G401.6 (cell line): ENCODE results near the gene TRIM33.
"Not testable (repeated sequence)": the region's sequence is repeated elsewhere in the genome, so short reads cannot be mapped to it uniquely, and the experiment has no call there.

Experiments used
- FAIRE-seq: peaks from 2 replicates; lab custom pipeline; 2012; peaks lifted over from hg19 to GRCh38; lab: Jason Lieb, UNC

The TRIM33 gene

DNA sequence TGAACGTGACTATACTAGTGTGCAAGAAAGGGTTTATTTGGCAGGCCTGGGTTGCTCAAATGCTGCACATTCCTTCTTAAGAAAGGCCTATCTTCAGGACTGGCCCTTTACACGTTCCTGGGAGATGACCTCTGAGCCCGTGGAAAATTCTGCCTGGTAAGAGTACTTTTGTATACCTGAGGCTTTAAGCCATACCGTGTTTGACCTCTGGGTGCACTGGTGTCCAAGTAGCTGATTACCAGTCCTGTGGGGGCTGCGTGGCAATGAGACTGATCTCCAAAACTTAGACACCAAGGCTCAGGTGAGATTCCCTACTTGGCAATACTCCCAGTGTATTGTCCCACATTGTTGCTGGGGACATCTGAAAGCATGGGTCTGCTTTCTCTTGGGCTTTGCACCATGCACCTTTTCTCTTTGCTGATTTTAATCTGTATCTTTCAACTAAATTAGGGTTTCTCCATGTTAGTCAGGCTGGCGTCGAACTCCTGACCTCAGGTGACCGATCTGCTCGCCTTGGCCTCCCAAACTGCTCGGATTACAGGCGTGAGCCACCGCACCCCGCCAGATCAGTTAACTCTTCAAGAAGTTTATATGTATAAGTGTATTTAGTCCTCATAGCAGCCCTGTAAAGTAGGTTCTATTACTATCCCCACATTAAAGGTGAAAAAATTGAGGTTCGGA lies 44.5 kb downstream of the TRIM33 start:
- no peak for FAIRE-seq

DNA sequence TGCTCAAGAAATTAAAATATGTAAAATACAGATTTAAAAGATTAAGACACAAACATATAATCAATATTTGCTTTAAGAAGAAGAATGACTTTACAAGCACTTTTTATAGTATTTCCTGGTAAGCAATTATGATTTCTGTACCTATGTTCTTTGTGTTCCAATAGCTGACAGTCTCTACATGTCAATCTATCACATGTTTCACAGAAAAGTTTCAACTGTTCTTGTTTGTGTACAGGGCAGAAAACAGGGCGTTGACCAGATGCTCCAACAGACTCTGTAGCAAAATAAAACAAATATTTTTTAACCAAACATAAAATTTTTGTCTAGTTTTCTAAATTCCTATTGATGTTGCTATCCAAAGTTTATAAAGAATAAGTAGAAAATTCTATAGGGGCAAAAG lies 48.0 kb downstream of the TRIM33 start:
- no peak for FAIRE-seq

DNA sequence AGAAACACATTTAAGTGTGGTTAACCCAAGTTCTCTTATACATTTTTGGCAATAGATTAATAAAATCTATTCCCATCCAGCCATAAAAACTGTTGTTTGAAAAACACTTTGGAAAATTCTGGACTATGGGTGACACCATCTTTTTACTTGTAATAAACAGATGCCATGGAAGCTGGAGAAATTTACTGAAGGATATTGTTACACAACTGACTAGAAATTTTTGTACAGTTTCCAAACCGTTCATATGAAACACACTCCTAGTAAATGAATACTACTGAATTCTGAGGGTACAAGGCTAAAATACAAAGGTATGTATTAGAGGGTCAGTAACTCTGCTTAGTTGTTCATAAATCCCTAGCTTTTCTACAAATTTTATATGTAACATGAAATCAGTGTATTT lies 48.7 kb downstream of the TRIM33 start:
- no peak for FAIRE-seq

DNA sequence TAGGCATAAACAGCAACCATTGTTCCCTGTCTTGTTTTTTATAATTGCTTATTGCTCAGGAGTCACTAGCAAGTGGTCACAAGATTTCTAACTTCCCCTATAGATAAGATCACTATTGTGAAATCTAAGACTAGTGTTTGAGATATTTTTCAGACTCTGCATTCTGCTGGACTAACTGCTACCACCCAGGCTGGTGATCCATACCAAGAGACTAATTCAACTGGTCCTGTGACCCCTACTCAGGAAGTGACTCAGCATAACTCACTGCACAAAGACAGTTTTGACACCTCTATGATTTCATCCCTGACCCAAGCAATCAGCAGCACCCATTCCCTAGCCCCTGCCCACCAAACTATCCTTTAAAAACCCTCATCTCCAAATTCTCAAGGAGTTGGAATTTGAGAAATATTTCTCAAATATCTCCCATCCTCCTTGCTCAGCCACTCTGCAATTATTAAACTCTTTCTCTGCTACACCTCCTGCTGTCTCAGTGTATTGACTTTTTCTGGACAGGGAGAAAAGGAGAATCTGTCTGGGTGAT lies 52.7 kb downstream of the TRIM33 start:
- no peak for FAIRE-seq

DNA sequence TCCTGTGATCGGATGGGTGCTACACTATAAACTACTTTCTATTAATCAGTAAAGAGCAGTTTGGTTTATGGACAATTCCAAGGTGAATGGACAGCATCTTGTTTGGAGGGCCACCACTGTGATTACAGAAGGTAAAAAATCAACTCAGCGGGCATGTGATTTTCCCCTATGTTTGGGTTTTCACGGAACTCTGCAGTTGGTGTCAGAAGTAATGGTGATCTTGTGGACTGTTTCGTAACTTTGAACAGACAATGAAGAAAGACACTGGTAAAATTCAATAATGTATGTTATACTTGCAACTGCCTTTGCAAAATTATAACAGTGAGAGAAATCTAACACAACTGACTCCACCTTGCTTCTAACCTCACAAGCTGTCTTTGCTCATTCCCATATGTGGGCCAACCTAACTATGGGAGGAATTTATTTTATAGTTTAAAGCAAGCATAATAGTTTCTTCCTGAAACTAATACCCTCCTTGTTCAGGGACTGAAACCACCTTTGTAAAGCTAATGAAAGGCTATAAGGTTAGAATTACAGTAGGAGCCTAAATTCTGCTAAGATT lies 53.2 kb downstream of the TRIM33 start:
- FAIRE-seq: no peak

DNA sequence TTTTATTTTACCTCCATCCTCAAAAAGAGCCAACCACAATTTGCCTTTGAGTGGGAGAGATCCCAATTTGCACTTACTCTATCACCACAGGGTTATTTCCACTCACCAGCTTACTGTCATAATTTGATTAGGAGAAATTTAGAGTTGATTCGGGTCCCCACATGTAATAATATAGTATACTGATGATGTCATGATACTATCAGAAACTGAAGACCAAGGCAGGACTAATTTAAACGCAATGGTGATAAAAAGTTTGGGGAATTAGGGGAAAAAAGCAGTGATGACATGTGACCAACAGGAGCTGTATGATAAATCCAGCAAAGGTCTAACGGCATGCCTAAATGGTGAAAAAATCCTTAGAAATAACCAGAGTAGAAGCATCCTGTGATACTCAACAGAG lies 54.4 kb downstream of the TRIM33 start:
- no peak for FAIRE-seq

DNA sequence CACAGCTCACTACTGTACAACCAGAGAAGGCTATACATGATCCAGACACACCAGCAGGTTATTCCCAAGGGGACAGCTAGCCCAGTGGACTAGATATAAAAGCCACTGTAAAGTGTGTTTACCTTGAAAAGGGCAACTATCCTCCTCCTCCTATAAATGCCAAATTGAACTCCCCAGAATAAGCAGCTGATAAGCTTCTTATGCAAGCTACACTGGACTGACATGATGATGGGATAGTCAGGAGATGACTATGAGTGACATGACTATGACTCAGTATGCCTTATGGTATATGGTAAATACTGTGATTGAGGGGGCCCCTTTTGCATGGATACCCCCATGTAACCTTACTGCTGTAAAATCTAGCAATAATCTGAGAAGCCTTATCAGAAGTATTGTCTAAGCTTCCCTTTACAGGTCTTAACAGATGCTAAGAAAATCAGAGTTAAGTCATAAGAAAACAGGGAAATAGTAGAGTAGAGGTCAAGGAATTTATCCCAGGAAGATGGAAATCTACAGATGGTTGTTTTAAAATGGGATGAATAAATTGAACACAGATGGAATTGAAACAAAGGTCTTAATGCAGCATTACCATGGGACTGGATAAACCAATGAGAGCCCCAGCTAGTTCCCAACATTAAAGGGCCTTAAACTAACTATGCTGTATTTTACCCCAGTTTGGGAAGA lies 55.8 kb downstream of the TRIM33 start:
- FAIRE-seq: no peak

DNA sequence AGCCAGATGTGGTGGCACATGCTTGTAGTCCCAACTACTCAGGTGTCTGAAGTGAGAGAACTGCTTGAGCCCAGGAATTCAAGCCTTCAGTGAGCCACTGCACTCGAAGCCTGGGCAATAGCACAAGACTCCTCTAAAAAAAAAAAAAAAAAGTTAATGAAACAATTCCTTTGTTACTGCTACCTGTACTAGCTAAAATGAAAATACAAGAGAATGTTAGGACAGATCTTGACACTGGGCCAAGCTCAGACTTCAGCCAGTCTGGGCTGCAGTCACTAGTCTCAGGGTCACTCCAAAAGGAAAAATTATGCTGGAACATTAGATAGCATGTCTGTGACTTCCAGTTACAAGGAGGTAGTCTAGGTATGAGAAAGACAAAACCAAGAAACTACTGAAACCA lies 56.5 kb downstream of the TRIM33 start:
- FAIRE-seq: no peak

DNA sequence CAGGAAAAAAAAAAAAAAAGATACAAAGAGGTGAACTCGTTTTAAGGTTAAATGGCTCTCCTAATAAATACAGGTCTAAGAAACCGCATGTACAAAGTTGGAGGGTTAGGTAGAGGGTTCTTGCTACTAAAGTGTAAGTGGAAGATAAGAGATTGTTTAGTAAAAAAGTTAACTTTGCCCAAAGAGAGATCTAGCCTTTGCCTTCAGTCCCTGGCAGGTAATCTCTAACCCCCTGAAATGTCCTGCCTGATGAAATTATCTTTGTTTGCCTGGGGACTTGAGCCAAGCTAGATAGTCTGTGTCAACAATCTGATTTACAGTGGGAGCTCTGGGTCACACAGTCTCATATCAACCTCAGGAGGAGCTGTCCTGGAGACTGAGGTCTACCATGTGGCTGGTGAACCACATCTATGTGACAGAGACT lies 57.6 kb downstream of the TRIM33 start:
- no peak for FAIRE-seq

DNA sequence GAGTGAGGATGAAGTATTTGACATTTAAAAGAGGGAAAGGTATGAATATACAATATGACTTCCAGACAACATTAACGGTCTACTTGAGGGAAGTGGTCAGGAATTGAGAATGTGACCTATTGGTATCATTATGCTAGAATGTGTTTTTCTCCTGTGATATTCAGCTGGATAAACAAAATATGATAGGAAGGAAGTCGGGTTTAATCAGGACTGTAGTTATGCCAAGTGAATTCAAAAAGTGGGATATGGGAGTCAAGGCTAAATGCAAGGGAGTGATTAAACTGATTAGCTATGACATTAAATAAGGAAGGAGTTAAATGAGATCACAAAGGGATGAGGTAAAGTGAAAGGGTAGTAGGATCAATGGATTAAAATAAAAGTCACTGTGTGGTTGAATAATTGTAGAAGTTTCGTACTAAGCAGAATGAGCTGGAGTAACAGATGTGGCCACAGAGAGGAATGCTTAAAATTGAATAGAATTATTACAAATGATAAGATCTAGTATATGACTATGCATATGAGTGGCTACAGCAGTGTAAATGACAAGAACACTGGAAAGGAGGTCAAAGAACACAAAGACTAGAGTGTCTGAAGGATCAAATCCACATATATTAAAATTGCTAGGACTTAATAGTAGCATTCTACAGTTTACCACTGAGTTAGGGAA lies 62.5 kb downstream of the TRIM33 start:
- FAIRE-seq: no peak

DNA sequence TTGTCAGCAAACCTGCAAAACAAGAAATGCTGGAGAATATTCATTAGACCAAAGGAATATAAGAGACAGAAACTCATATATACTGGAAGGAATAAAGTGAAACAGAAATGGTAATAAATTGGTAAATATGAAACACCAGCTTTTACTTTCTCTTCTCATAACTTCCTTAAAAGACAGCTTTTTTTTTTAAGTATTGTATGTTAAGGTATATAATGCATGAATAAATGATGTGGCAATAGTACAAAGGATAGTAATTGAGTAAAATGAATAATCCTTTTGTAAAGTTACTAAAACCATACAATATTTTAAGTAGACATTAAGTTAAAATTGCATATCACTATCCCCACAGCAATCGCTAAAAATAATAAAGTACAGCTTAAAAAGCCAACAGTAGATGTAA lies 64.8 kb downstream of the TRIM33 start:
- FAIRE-seq: no peak

DNA sequence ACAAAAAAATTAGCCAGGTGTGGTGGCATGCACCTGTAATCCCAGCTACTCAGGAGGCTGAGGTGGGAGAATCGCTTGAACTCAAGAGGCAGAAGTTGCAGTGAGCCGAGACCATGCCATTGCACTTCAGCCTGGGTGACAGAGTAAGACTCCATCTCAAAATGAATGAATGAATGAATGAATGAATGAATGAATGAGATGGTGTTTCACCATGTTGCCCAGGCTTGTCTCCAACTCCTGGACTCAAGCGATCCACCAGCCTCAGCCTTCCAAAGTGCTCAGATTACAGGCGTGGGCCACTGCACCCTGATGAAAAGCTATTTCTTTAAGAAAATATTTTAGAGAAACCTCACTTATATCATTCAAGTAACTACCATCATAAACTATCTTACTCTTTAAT lies 67.8 kb downstream of the TRIM33 start:
- not testable (repeated sequence) for FAIRE-seq

DNA sequence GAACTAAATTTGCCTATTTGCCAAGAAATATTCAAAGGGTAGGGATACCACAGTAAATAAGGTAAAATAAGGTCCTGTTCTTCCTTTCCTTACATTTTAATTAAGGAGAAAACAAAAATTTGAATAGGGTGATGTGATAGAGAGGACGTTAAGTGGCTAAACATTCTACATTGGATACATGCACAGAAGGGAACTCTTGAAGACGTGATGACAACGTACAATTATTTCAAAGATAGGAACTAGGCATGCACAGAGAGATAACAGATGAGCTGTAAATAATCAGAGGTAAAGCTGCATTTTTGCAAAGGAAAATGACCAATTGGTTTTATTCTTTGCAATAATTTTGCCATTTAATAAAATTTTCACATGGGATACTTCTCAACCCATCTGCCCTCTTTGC lies 69.7 kb downstream of the TRIM33 start:
- no peak for FAIRE-seq

DNA sequence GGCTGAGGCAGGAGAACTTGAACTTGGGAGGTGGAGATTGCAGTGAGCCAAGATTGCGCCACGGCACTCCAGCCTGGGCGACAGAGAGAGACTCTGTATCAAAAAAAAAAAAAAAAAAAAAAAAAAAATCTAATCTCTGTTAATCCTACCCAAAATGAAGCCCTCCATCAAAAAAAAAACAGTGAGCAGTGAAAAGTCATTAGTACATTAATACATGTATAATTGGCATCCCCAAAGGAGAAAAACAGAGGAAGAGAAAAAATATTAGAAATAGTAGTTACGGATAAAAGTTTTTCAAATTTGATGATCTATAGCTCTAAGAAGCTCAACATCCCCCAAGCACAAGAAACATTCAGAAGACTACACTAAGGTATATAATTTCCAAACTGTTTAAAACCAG lies 71.6 kb downstream of the TRIM33 start:
- FAIRE-seq: no peak

DNA sequence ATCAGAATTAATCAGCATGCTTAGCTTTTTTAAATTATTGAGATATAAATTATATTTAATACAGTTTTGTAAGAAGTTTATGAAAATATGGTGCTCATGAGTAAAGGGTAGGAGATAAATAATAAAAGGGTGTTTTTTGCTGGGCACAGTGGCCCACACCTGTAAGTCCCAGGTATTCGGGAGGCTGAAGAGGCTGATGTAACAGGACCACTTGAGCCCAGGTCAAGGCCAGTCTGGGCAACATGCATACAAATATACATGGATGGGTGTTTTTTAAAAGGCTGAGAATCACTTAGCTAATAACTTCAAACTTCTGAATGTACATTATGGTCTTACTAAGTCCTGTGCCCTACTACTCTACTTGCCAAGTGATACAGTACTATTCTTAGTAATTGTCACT lies 73.2 kb downstream of the TRIM33 start:
- no peak for FAIRE-seq

DNA sequence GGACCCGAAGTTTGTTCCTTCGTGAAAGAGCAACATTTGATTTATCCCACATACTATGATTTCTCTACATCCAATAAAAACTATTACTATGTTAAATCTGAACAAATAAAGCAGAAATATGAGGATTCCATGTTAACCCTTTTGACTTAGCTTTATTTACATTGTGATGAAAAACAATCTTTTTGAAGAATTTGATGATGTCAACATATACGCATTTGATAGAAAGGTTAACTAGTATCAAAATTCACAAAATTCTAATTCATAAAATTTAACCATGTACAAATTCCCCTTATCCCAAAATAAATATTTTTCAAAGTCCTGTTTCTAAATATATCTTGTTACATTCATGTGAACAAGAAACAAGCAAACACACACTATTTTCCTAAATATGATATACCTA lies 74.2 kb downstream of the TRIM33 start:
- peak; percentile 28 for FAIRE-seq

DNA sequence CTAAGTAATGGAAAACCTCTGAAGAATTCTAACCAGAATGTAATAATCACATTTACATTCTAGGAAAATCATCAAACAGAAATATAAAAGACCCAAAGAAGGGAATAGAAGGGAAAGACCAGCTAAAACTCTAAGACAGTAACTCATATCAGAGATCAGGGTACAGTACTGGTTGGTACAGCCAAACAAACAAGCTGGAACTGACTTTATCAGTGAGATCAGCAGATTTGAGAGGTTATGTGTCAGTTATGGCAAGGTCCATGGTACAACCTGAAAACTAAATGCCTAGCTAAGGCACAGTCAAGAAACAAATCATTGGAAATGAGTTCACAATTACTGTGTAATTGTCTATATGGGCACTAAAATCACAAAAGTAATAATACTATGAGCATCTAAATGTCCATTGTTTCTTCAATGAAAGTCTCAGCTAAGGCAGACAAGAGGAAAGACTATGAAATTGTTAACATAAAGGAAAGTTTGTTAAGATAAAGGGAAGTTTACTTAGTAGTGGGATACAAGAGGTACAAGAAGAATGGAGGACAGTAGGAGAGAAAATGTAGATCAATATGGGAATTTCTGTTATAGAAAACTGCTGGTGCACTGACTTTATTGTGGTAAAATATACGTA lies 75.8 kb downstream of the TRIM33 start:
- no peak for FAIRE-seq

DNA sequence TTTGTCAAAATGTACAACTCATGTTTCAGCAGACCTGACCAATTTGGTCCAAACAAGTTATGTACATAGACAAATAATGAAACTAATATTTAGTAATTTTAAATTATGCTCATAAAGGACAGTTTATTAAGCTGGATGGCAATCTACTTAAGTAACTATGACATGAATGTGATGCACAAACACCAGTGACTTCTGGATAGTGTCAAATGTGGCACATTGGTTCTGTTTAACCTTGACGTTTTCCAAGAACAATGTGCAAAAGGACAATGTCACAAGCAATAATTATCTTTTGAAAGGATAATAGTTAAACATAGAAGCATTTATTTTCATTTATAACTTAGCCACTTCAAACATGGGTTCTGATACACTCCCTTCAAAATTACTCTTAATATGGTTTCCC lies 80.0 kb downstream of the TRIM33 start:
- no peak for FAIRE-seq

DNA sequence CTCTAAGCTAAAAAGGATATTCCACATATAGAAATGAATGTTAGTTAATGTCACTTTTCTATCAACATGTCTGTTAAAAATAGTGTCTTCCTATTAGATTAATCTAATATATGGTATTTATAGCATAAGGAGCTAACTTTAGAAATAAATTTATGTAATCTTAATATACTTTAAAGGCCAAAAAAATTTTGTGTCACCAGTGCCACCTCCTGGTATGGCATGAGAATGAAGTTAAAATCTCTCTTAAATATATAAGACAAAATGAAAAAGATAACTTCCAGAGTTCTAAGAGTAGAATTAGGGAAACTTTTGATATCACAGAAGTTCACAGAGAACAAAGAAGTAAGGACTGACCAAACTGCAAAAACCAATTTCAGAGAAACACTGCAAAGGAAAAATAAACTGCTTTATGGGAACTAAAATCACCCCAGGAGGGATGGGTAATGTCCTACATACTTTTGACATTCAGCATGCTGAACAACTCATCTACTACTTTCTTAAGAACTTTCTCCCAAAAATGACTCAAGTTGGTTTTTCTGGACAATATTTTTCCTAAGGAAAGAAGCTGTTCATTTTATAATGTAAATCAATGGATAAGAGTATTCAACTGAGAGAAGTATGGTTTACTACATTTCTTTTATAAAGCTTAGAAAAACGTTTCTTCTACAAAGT lies 82.8 kb downstream of the TRIM33 start:
- peak; percentile 89 for FAIRE-seq

DNA sequence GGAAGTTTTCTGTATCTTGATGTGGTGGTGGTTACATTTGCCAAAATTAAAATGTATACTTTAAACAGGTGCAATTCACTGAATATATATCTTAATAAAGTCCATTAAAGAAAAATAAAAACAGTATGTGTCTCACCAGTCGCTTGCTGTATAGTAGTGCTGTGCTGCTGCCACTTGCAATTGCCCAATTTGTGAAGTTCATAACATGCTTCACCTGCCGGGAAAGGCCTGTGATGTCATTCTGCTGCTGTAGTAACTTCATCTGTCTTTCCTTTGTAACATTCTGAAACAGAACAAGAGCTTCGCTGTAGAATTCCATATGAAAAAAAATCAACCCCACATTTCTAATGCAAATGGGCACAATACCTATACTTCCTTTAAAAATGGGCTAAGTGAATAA lies 83.4 kb downstream of the TRIM33 start:
- FAIRE-seq: no peak

DNA sequence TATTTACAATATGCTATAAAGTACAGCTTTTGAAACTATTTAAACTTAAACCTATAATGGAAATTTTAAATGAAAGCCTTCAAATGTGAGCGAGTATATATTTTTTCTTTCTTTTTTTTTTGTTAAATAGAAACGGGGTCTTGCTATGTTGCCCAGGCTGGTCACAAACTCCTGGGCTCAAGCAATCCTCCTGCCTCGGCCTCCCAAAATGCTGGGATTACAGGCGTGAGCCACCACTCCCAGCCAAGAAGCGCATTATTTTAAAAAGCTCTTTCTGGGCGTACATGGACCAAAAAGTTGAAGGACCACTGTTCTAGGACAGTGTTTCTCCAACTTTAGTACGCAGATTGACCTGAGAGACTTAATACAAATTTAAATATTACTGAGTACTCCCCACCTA lies 87.5 kb downstream of the TRIM33 start:
- no peak for FAIRE-seq

DNA sequence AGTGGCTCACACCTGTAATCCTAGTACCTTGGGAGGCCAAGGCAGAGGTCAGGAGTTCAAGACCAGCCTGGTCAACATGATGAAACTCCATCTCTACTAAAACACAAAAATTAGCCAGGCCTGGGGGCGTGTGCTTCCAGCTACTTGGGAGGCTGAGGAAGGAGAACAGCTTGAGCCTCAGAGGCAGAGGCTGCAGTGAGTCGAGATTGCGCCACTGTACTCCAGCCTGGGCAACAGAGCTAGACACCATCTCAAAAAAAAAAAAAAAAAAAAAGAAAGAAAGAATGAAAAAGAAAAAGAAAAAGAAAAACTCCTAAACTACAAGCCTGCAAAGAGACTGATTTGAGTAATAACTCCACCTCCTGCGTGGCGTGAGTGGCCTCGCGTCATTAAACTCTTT lies 92.1 kb downstream of the TRIM33 start:
- not testable (repeated sequence) for FAIRE-seq
